B cell (primary cell): ENCODE measurements around the gene SMC1A. TPM values are rescaled to one million over a fixed set of nuclear protein-coding genes. Genes with fewer than 3 reads are reported as not detected.

Source experiments
- ATAC-seq: fragments of 200-7000 bp; cut with Tn5 transposase; one replicate; pipeline ENCODE4 v1.10.0; 2021; ENCODE audit warnings: low read depth, mild to moderate bottlenecking, moderate number of reproducible peaks, moderate library complexity
- CTCF ChIA-PET: fragments of 350-600 bp; sonication (Branson Sonifier 250); formaldehyde crosslinking; loops from one replicate; lab custom pipeline; 2021; ENCODE audit warnings: antibody characterized with exemption, inconsistent platforms; lab: Charles Lee
- POLR2A ChIA-PET: fragments of 350-600 bp; sonication (Branson Sonifier 250); formaldehyde crosslinking; loops from one replicate; lab custom pipeline; 2021; ENCODE audit warnings: antibody characterized with exemption; lab: Charles Lee
- DNase-seq: peaks from one replicate; pipeline ENCODE4 v3.0.0; 2013
- H2AFZ ChIP-seq: 2 replicates; pipeline ENCODE4 v1.6.1; 2012; ENCODE audit warnings: mild to moderate bottlenecking, low read depth, low read length; ENCODE audit not compliant: insufficient read depth, poor library complexity, severe bottlenecking
- H3K27ac ChIP-seq, 2 donors: 1 replicate in 1 of 2; 2 replicates in 1 of 2; pipeline ENCODE4 v1.5.1; 2012 to 2013; ENCODE audit warnings: low read length in 2 of 2, mild to moderate bottlenecking in 2 of 2, moderate library complexity in 1 of 2
- H3K27me3 ChIP-seq, 4 experiments: fragments of 200-600 bp in 1 of 4; sonication (generic) in 1 of 4; replicated peaks in 1 of 4; 1 replicate in 2 of 4; 2 replicates in 2 of 4; pipeline versions ENCODE4 v1.6.1 to v1.7.0; 2013 to 2016; ENCODE audit warnings: low read length in 3 of 4, mild to moderate bottlenecking in 2 of 4, mixed read lengths in 1 of 4, moderate library complexity in 1 of 4; ENCODE audit not compliant: insufficient read depth in 4 of 4, control insufficient read depth in 3 of 4; ENCODE audit errors: control extremely low read depth in 1 of 4
- H3K36me3 ChIP-seq, 2 experiments: replicated peaks in 1 of 2; 1 replicate in 1 of 2; 2 replicates in 1 of 2; pipeline versions ENCODE4 v1.6.1 to v1.7.1; 2013; ENCODE audit warnings: low read length in 1 of 2; ENCODE audit not compliant: insufficient read depth in 2 of 2, control insufficient read depth in 1 of 2; ENCODE audit errors: control extremely low read depth in 1 of 2, extremely low read depth in 1 of 2
- H3K4me1 ChIP-seq, 2 donors: fragments of 200-600 bp in 1 of 2; sonication (generic) in 1 of 2; 1 replicate in 1 of 2; 2 replicates in 1 of 2; pipeline versions ENCODE4 v1.5.1 to v1.6.1; 2013 to 2017; ENCODE audit warnings: low read length in 2 of 2; ENCODE audit not compliant: control insufficient read depth in 2 of 2, insufficient read depth in 2 of 2
- H3K4me2 ChIP-seq: replicated peaks from 2 replicates; pipeline ENCODE3; 2012; ENCODE audit warnings: mild to moderate bottlenecking, low read depth, low read length; ENCODE audit not compliant: poor library complexity, severe bottlenecking
- H3K4me3 ChIP-seq, 5 experiments: fragments of 200-600 bp in 1 of 5; sonication (generic) in 1 of 5; 1 replicate in 3 of 5; 2 replicates in 2 of 5; pipeline versions ENCODE4 v1.5.1 to v1.7.0; 2011 to 2016; ENCODE audit warnings: low read length in 4 of 5, mild to moderate bottlenecking in 4 of 5, low read depth in 2 of 5, control low read depth in 1 of 5, moderate library complexity in 1 of 5; ENCODE audit not compliant: insufficient read depth in 1 of 5; ENCODE audit errors: control extremely low read depth in 1 of 5, extremely low read depth in 1 of 5
- H3K79me2 ChIP-seq: fragments of 200-600 bp; sonication (generic); one replicate; pipeline ENCODE4 v1.6.0; 2016; ENCODE audit warnings: low read length; ENCODE audit not compliant: control insufficient read depth, insufficient read depth
- H3K9ac ChIP-seq: fragments of 200-600 bp; sonication (generic); 2 replicates; pipeline ENCODE4 v1.6.1; 2017; ENCODE audit warnings: mild to moderate bottlenecking, low read length, moderate library complexity
- H3K9me3 ChIP-seq, 3 donors: one replicate each; pipeline versions ENCODE4 v1.6.1 to v1.7.1; 2013; ENCODE audit warnings: low read length in 2 of 3; ENCODE audit not compliant: control insufficient read depth in 2 of 3, insufficient read depth in 1 of 3; ENCODE audit errors: control extremely low read depth in 1 of 3
- H4K20me1 ChIP-seq: 2 replicates; pipeline ENCODE4 v1.6.0; 2012; ENCODE audit warnings: mild to moderate bottlenecking, low read length; ENCODE audit not compliant: insufficient read depth, control insufficient read depth, poor library complexity, severe bottlenecking
- H3K27ac Mint-ChIP-seq: one replicate; pipeline ENCODE4 v1.8.0; 2021; ENCODE audit warnings: mixed read lengths
- H3K27me3 Mint-ChIP-seq: one replicate; pipeline ENCODE4 v1.8.0; 2021; ENCODE audit warnings: mixed read lengths
- H3K4me1 Mint-ChIP-seq: one replicate; pipeline ENCODE4 v1.8.0; 2021; ENCODE audit warnings: mixed read lengths
- H3K4me3 Mint-ChIP-seq: one replicate; pipeline ENCODE4 v1.8.0; 2021; ENCODE audit warnings: mixed read lengths
- H3K9me3 Mint-ChIP-seq: one replicate; pipeline ENCODE4 v1.8.0; 2022; ENCODE audit warnings: mixed read lengths; ENCODE audit not compliant: insufficient read depth
- EZH2 ChIP-seq: IDR thresholded peaks from 2 replicates; pipeline ENCODE4 v1.6.1; 2012; ENCODE audit warnings: borderline replicate concordance, low read depth, mild to moderate bottlenecking, moderate library complexity, low read length; ENCODE audit not compliant: insufficient read depth, poor library complexity, severe bottlenecking
- WGBS: methylation state at CpG from one replicate; pipeline ENCODE4 v1.1.5; 2013; ENCODE audit warnings: missing lambda C conversion rate; ENCODE audit not compliant: insufficient coverage; 5-methylcytosine and 5-hydroxymethylcytosine counted together
- intact Hi-C: fragments of 100-400 bp; cut with micrococcal nuclease; formaldehyde crosslinking; loops from one replicate; pipeline ENCODE4 v1.10.0; 2022
- polyA plus RNA-seq: library from polyadenylated mRNA; depleted of rRNA; stranded (reverse); fragments of >200 nt; gene quantifications from 2 replicates; pipeline ENCODE4 v1.2.3, GENCODE V29; 2012
- total RNA-seq, 2 donors: library from RNA; stranded (reverse); fragments of 120-200 nt in 1 of 2; gene quantifications; 1 replicate in 1 of 2; 2 replicates in 1 of 2; pipeline versions ENCODE4 v1.2.3 to v1.2.4, GENCODE V29; 2013 to 2022
- TF ChIP-seq, protein P1 (sequence below): fragments of 200-600 bp; IDR thresholded peaks from one replicate; pipeline ENCODE4 v1.8.0; 2022; ENCODE audit warnings: antibody characterized with exemption, mild to moderate bottlenecking

Gene SMC1A
- total and polyA plus RNA-seq, 2 donors (not counting 1 experiment from before 2014, with no cell fraction given): 17.3 to 67.6 TPM

DNA sequence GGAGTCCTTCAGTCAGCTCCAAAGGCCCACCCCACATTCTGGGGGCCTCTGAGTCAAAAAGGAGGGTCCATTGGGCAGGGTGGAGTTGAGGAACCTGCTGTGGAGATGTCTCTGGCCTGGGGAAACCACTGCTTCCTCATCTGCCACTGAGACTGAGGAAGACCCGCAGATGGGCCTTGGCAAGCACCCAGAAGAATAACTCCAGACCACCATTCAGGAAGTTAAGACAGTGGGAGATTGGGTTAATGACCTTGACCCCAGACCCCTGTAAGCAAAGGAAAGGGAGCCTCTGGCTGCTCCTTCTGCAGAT lies 19.8 kb upstream of the SMC1A start:
- Histone ChIP-seq H2AFZ (peak overlapping the region; percentile 76), H3K4me1 (peaks cover 11 to 16% of the 10 kb centered on the region in 2 donors), H4K20me1 (no peaks in the 10 kb centered on the region), H3K4me2 (peak overlapping the region; percentile 85), H3K4me3 (peak overlapping the region in 1 of 5 experiments; percentile 52), H3K36me3 (no peaks in the 10 kb centered on the region), H3K9me3 (peaks cover 0 to 3% (median 0%) of the 10 kb centered on the region in 3 donors), H3K9ac (no peak overlapping the region), H3K27ac (no peak overlapping the region), H3K79me2 (no peaks in the 10 kb centered on the region), H3K27me3 (peaks cover 0 to 15% (median 8%) of the 10 kb centered on the region in 4 experiments)
- intact Hi-C loops: no loop called here
- Mint-ChIP-seq H3K4me3 (peak overlapping the region; percentile 86), H3K4me1 (peaks cover 6% of the 10 kb centered on the region), H3K27me3 (peaks cover 12% of the 10 kb centered on the region), H3K9me3 (no peaks in the 10 kb centered on the region), H3K27ac (no peak overlapping the region)
- ChIA-PET POLR2A (no interaction called here), CTCF (no interaction called here)
- TF ChIP-seq, protein P1, sequence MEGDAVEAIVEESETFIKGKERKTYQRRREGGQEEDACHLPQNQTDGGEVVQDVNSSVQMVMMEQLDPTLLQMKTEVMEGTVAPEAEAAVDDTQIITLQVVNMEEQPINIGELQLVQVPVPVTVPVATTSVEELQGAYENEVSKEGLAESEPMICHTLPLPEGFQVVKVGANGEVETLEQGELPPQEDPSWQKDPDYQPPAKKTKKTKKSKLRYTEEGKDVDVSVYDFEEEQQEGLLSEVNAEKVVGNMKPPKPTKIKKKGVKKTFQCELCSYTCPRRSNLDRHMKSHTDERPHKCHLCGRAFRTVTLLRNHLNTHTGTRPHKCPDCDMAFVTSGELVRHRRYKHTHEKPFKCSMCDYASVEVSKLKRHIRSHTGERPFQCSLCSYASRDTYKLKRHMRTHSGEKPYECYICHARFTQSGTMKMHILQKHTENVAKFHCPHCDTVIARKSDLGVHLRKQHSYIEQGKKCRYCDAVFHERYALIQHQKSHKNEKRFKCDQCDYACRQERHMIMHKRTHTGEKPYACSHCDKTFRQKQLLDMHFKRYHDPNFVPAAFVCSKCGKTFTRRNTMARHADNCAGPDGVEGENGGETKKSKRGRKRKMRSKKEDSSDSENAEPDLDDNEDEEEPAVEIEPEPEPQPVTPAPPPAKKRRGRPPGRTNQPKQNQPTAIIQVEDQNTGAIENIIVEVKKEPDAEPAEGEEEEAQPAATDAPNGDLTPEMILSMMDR: no peak
- TF ChIP-seq EZH2: no peak
- WGBS: no CpG with 5 or more reads among the region's 1 CpG
- DNase-seq (peak; percentile 14), ATAC-seq (no peak)

DNA sequence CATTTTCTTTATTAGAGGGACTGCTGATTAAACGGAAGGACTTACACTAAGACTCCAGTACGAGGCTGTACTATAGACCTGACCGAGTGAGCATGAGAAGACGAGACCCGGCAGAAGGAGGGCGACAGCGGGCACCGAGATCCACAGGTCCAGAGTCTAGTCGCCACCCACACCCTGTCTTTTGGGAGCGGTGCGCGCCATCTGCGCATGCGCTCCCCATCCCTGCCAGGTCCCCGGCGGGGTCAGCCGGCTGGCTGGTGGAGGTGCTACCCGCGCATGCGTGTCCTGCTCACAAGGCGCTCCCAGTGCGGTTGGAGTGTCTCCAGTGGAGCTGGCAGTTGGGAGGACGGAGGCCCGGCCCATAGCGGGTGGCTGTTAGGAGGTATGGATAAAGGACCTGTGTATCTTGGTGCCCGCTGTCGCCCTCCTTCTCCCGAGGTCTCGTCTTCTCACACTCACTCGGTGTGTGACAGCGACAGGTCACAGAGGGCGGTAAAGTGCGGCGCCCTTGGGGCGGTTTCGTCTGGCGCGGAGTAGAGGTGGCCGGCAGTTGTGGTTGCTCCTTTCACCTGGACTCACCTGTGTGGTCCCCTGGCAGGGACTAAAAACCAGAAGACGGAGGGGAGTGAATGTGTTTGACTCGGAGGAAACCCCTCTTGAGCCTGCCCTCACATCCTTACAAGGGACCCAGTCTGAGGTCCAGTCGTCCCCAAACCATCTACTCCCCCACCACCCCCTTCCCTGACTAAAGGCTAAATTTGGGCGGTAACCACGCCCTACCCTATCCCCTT lies 19.3 kb upstream of the SMC1A start:
- H3K9me3 ChIP-seq: peaks cover 0 to 3% (median 0%) of the 10 kb centered on the region in 3 donors
- H3K9ac ChIP-seq: peak overlapping the region; percentile 68
- peak overlapping the region in 1 of 2 donors; percentile 29 for H3K27ac ChIP-seq
- peaks cover 12% of the 10 kb centered on the region for H3K27me3 Mint-ChIP-seq
- peak overlapping the region; percentile 30 to 59 (median 49) for H3K4me3 ChIP-seq
- no peaks in the 10 kb centered on the region for H3K9me3 Mint-ChIP-seq
- H3K4me3 Mint-ChIP-seq: peak overlapping the region; percentile 86
- no peaks in the 10 kb centered on the region for H4K20me1 ChIP-seq
- DNase-seq (peak; percentile 79), ATAC-seq (peak; percentile 87)
- H3K27me3 ChIP-seq: peaks cover 0 to 15% (median 8%) of the 10 kb centered on the region in 4 experiments
- peaks cover 6% of the 10 kb centered on the region for H3K4me1 Mint-ChIP-seq
- ChIA-PET POLR2A (no interaction called here), CTCF (no interaction called here)
- peak overlapping the region; percentile 71 for H3K27ac Mint-ChIP-seq
- H3K79me2 ChIP-seq: no peaks in the 10 kb centered on the region
- intact Hi-C loops: no loop called here
- 0% methylated on average over 19 of the region's 44 CpGs for WGBS
- no peak for TF ChIP-seq EZH2
- TF ChIP-seq, protein P1: no peak
- peaks cover 11 to 16% of the 10 kb centered on the region in 2 donors for H3K4me1 ChIP-seq
- H3K36me3 ChIP-seq: no peaks in the 10 kb centered on the region
- H3K4me2 ChIP-seq: peak overlapping the region; percentile 85
- H2AFZ ChIP-seq: peak overlapping the region; percentile 76
